ENCODE measurements around the gene AMMECR1.

DNA sequence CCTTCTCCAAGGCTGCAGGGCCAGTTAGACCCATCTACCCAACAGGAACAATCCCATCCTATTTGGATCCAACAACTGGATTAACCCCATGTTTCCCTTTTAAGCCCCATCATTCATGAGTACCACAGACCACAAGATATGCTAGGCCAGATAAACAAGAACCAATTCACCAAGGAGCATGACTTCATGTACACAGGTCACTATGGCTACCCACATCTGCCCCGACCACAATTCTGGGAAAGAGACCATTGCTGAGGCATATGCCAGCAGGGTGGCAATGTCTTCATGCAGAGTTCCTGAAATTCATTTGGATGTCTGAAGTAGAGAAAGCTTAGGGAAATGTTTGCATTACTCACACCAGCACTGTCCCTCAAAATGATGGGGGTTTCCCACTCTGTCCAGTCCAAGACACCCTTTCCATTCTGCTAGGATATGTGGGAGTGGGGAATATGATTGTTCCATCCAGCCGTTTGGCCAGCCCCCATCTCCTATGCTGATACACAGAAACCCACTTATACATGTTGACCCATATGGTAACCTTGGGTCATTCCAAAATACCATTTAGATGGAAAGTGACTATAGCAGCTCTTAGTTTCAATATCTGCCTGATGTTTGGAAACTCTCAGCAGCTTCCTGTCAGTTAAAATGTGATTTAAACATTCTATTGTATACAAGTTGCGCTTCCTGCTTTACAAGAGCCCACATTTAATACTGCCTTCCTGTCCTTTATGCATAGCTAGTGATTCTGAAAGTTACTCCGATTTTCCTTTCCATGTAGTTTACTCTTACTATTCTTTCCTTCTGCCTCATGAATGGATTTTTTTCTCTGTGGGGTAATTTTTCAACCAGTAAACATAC, 129.0 kb downstream of the AMMECR1 start:
- no peak for TF ChIP-seq ZNF274 (IDR thresholded peaks at IDR 0.05; ENCODE audit: low read depth, low read length)
- no peak for TF ChIP-seq YY1 (IDR thresholded peaks at IDR 0.05; ENCODE audit: insufficient read depth, insufficient read length)
- TF ChIP-seq SUZ12 (IDR thresholded peaks at IDR 0.05; ENCODE audit: extremely low read depth, insufficient read depth, insufficient read length), result no peak
